HG02678 (cell line): ENCODE results near the gene UCP2.
"Not testable (repeated sequence)": the region's sequence is repeated elsewhere in the genome, so short reads cannot be mapped to it uniquely, and the experiment has no call there.

Experiments used
- ATAC-seq: cut with Tn5 transposase; IDR thresholded peaks from one replicate; pipeline ENCODE4 v1.9.1; 2021; ENCODE audit warnings: mild to moderate bottlenecking, moderate library complexity; ENCODE audit not compliant: unreplicated experiment

Gene UCP2

GRCh38 chr11:73946798-73947458 is 35.7 kb downstream of the UCP2 start:
- no peak for ATAC-seq

GRCh38 chr11:73945396-73945795 is 37.2 kb downstream of the UCP2 start:
- no peak for ATAC-seq

- ATAC-seq, result no peak
Measured at GRCh38 chr11:73944901-73945300, 37.7 kb downstream of the UCP2 start.

GRCh38 chr11:73944085-73944484 is 38.6 kb downstream of the UCP2 start:
- no peak for ATAC-seq

GRCh38 chr11:73942010-73942409 is 40.6 kb downstream of the UCP2 start:
- no peak for ATAC-seq

GRCh38 chr11:73940801-73941570 is 41.7 kb downstream of the UCP2 start:
- ATAC-seq, result no peak

GRCh38 chr11:73939096-73939495 is 43.5 kb downstream of the UCP2 start:
- ATAC-seq, result no peak

- not testable (repeated sequence) for ATAC-seq
Measured at GRCh38 chr11:73936047-73936446, 46.6 kb downstream of the UCP2 start.

GRCh38 chr11:73932781-73933180 is 49.9 kb downstream of the UCP2 start:
- no peak for ATAC-seq

GRCh38 chr11:73931951-73932350 is 50.7 kb downstream of the UCP2 start:
- ATAC-seq, result no peak

- ATAC-seq, result no peak
Measured at GRCh38 chr11:73931039-73931645, 51.5 kb downstream of the UCP2 start.

GRCh38 chr11:73929388-73929787 is 53.3 kb downstream of the UCP2 start:
- no peak for ATAC-seq
